HuH-7.5 (cell line): Measurements from ENCODE around the gene KDR.

Experiments used
- DNase-seq: peaks from one replicate; pipeline ENCODE4 v3.0.0; 2011; ENCODE audit warnings: low spot score

Gene KDR

DNA sequence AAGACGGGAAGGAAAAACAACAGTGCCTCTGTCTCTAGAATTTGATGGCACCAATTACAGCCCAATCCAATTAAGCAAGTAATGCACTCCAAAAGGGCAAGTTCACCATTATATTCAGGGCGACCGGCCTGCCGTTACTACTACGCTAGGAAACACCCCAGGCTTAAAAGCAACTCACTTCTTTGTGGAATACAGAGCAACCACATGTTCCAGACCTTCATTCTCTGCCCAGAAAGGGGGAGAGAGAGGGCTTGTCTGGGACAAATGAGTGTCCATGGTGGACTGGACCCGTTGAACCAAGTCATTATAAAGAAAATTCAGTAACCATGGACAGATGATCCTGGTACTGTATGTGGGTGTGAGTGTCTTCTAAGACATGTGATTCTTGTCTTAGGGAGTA, 1.6 kb downstream of the KDR start:
- DNase-seq: no peak

DNA sequence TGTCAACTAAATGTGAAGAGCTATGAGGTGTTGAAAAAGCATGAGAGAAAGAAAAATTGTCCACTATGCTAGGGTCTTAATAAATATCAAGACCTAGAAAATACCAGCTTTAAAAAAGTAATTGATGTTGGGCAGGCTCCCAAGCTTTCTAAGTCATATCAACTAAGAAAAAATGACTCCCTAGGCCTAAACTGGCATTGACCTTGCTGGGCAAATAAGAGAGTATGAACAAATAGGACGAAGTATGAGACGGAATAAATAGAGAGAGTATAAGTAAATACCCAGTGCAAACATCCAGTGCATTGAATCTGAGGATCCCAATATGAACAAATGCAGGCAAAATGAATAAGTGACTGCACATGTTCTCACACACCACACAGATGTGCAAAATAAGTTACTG, 3.2 kb downstream of the KDR start:
- DNase-seq: no peak

DNA sequence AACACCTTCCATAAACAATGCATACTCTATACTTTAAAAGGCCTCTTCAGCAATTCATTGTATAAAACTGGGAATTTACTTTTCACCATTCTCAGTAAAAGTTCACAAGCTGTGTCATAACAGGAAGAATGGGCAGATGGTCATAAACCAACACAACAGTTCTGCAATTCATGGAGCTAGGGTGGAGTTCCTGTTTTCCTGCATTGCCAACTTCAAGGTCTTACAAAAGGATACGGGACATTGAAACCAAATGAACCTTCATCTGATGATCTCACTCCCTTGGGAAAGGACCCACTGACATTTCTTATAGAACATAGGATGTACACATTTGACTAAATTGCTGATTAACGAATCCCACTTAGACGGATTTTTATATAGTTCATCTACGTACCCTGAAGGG, 4.1 kb downstream of the KDR start:
- no peak for DNase-seq

DNA sequence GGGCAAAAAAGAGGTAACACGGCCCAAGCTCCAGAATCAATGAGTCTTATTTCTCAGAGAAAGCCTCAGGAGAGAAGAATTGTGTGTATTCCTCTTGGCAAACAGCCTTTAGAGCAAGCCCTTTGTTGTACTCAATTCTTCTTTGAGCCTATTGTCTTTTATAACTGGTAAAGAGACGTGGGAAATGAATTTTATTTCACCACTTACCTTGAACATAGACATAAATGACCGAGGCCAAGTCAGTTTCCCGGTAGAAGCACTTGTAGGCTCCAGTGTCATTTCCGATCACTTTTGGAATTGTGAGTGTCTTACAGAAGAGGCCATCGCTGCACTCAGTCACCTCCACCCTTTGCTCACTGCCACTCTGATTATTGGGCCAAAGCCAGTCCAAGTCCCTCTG, 7.0 kb downstream of the KDR start:
- no peak for DNase-seq

DNA sequence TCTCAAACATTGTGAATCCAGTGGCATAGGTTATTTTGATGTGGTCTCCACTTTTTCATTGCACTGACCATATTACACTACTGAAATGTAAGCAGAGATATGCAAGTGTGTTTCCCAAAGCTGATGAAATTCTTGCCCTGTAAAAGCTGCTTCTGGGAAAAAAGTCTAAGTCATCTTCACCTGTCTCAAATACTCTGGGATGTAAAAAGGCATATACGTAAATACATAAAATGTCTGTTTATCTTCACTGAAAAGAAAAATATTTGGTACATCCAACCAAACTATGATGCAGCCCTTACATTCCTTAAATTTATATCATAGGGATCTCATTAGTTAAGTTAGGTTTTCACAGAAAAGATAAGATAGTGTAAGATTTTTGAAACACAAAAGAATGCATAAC, 7.9 kb downstream of the KDR start:
- no peak for DNase-seq

DNA sequence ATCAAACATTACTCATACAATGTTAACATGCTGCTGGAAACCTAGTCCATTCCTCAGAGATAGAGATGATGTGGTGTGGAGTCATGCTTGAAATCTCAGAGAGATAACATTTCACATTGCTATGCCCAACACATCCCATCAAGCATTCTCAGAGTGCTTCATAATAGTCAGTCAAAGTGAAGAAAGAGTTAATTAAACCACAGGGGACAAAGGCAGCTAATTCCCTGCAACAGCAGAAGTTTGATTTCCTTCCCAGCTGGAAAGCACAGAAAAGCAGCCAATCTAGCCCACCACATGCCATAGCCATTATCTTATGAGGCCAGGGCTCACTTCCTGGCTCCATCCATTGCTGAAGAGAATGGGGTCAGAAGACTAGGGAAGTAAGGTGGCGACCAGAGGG, 8.9 kb downstream of the KDR start:
- no peak for DNase-seq

DNA sequence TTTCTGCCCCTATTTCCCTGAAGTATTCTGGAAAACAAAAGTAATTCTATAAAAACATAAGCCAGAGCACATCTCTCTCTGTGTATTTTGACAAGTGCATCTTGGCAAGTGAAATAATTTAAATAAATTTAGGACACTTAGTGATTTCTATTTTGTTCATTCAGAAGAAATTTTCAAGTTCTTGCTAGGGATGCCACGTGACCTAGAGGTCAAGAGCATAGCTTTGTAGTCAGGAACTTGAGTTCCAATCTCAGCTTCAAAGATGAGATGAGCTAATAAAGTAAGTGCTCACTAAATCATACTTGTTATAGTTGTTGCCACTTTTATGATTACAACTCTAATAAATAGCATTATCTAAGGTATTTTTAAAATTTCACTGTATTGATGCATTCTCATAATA, 13.8 kb downstream of the KDR start:
- DNase-seq: no peak

DNA sequence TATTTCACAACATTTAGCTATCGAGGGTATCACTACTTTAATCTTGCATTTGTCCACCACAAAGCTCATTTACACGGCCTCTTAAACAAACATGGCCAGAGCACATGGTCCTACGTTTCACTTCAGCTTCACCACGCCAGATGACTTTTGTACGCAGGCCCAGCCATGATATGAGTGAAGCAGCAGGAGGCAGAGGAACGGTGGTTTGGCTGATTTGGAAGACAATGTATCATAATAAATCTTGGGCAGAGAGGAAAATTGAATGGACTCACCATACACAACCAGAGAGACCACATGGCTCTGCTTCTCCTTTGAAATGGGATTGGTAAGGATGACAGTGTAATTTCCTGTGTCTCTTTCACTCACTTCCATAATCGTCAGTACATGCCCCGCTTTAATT, 15.3 kb downstream of the KDR start:
- DNase-seq: no peak

DNA sequence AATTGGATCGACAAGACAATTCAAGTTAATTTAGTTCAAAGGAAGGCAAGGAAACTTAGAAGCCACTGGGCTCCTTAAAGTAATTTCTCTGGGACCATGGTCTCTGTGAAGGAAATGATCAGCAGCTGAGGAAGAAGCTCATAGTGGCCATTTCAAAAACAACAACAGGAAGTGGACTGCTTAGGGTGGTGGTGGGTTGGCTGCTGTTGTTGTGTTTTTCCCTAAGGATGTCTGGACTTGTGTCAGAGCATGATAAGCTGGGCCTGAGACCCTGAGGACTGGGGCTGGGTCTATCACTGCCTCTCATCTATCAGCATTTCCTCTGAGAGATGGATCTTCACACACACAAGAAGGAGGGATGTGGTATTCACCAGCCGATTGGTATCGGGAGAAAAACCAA, 18.3 kb downstream of the KDR start:
- no peak for DNase-seq

DNA sequence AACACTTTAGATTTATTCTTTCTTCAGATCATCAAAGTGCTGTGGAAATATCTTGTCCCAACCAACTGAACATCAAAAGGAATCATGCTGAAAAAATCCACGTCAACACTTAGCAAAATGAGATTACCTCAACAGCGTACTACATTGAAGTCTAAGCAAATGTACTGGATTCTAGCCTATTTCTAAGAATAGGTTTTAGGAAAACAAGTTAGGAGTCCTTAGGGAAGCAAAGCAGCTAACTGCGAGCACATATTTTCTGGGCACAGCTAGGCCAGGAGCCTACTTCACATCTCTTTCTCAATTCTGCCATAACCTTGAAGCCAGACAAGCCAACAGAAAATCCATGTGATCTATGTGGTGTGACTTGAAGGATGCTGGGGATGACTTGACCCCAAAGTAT, 22.2 kb downstream of the KDR start:
- DNase-seq: no peak

DNA sequence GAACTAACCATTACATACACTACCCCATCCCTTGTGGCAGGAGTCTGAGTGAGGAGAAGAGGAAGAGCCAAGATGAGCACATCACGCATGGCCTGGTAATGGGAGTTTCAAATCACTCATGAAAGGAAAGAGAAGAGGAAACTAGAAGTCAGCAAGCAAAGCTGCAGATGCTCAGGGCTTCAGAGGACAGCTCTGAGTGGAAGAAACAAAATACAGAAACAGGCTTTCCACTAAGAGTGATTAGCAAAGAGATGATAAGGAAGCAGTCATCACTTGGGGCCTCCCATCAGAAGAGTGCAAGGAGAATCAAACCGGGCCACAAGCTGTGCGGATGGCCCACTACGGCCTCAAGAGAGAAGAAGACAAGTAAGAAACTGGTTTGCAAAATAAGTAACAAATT, 25.6 kb downstream of the KDR start:
- no peak for DNase-seq

DNA sequence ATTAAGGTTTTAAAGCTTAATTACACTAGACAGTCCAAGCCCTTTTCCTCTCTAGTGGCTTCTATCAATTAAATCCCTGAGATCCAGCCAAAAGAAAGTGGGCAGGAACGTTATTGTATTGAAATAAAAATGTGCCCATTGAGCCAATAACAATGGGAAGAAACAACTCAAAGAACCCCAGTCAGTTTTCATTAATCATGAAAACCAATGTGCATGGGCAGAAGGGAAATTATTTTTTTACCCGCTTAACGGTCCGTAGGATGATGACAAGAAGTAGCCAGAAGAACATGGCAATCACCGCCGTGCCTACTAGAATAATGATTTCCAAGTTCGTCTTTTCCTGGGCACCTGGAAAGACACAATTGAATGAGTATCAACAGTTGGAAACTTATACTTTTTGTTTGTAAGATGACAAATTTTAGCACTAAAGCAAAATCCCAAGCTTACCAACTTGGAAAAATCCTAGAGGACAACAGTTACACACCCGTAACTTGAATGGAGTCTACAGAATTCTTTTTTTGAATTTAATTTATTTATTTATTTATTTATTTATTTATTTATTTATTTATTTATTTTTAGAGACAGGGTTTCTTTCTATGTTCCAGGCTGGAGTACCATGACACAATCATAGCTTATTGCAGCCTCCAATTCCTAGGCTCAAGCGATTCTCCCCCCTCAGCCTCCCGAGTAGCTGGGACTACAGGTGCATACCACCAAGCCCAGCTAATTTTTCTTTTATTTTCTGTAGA, 26.8 kb downstream of the KDR start:
- no peak for DNase-seq

DNA sequence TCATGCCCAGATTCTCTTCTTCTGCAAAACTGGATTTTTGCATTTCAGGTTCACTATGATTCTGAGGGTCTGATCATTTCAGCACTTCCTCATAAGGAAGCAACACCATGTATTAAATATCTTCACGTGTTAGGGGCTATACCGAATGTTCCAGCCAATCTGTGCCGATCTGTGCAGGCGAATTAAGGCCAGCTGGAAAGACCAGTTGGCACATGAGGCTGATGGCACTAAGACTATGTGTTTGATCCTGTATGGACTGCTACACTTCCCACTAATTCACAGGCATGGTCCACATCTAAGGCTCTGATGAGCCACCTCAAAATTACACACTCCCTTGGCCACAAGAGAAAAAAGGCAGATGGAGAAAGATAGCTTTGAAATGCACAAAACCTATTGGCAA, 28.8 kb downstream of the KDR start:
- DNase-seq: no peak

DNA sequence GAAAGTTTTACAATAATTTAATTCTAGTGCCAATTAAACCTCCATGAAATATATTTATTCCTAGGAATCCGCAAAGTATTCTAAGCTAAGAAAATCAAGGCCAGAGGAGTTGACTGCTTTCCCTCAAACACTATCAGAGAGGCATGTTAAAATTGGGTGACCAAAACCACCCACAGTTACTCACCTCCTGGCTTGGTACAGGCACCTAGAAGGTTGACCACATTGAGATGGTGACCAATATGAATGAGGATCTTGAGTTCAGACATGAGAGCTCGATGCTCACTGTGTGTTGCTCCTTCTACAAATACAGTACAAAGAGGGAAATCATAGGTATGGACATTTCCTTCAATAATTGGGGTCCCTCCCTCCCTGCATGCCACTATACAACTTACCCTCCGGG, 29.4 kb downstream of the KDR start:
- DNase-seq: no peak

DNA sequence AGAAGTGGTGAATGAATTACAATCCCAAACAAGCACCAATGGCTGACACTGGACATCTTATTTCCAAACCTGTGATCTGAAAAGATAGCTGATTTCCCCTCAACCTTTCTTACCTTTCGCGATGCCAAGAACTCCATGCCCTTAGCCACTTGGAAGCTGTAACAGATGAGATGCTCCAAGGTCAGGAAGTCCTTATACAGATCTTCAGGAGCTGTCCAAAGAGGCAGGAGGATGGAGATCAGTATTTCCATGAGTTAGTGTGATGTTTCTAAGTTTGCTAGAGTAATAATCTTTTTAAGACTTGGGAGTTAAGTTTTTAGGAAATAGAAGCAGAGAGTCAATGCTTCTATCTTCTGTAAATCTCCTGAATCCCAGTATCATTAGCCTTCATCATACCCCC, 32.9 kb downstream of the KDR start:
- no peak for DNase-seq

DNA sequence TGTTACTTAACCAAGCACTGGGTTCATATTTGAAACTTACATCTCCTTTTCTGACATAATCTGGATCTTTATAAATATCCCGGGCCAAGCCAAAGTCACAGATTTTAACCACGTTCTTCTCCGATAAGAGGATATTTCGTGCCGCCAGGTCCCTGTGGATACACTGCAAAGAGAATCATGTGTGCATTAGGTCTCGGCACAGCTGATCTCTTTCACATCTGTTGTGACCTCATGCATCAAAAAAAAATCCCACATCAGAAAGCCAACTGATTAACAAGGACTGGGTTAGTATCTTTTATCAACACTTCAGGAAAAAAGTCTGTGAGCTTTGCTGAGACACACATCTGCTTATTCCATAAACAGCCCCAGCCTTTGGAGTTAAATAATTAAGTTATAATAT, 35.5 kb downstream of the KDR start:
- no peak for DNase-seq

DNA sequence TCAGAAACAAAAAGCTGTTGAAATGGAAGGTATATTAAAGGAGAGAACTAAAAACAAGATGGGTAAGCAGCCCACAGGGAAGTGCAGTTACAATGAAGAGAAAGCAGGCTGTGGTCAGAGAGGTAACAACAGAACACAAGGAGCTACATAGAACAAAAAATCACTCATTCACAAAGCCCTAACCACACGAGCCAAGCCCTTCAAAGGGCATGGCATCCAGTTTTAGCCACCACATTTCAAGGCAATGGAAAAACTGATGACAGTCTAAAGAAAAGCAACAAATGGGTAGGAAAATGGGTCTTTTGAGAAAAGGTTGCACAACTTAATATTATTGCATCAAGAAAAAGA, 37.5 kb downstream of the KDR start:
- no peak for DNase-seq

DNA sequence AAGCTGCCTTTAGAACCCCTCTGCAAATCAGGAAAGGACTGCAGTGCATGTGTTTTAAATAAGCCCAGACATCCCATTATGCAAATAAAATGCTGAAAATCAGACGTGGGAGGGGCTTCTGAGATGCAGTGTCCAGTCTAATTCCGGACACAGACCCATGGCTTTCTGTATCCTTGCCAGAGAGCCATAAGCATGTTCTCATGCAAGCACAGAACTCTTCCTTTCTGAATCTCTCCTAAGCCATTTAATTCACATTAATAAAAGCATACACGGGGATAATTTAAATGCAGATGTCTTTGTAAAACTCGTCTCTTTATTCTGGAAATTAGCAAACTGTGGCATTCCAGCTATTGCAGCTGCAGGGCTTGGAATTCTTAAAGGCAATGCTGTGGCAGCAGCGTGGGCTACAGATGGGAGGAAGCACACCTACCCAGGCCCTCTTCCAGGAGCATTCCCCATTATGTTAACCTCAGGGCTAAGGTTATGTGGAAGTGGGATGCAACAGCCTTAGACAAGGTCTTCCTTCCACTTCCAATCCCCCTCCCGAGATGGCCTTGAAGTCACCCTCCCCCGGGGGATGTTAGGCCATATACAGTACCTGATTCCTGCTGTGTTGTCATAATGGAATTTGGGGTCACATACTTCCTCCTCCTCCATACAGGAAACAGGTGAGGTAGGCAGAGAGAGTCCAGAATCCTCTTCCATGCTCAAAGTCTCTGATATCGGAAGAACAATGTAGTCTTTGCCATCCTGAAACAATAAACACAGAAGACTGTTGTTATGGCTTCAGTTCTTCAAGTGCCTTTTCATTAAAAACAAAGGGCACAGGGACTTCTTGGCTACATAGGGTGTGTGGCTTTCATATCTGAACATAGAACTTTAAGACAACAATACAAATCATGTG, 38.1 kb downstream of the KDR start:
- DNase-seq: no peak

DNA sequence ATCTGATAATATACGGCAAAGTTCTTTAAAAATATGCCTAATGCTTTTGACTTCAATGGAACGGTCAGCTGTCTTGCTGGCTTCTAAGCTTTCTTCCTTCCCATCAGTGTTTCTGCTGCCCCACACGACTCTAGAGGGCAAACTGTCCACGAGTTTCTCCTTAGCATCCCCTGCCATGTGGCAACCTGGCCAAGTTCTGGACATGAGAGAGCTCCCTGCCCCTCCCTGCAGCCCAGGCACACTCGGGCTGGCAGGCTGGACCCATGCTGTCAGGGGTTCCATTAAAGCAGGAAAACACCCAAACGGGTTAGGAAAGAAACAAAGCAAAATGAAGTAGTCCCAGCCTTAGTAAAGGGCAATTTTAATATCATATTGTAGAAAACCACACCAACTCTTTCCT, 38.8 kb downstream of the KDR start:
- no peak for DNase-seq

DNA sequence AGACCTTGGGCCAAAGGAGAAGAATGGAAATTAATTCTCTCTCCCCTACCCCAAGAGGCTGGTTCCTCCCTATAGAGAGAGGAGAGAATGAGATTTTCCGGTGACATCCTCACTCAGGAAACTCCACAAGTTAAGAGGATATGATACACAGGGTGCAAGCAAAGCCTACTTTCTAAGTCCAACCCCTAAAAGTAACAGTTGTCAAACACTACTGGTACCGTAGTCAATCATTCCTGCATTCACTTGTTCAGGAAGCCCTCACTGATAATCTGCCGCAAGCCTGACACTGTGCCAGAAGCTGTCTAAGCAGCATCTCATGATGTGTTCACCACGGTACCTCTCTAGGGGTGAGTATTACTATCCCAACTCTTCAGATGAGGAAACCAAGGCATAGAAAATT, 41.7 kb downstream of the KDR start:
- no peak for DNase-seq

DNA sequence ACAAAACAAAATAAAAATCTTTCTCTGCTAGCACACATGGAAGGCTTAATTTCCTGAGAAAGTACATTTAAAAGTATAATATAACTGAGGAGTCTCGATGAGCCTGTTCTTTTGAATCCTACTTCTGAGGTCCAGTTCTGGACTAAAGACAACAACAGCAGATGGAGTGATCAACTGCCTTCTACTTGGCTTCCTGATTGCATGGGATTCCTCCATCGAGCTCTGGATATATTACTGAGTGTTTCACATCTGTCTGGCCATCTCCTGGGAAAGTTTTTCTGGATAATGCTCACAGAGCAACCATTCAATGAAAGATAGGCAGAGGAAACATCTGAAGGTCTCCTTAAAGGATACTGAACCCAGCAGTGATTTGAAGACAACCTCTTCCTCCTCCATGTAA, 42.6 kb downstream of the KDR start:
- DNase-seq: no peak

DNA sequence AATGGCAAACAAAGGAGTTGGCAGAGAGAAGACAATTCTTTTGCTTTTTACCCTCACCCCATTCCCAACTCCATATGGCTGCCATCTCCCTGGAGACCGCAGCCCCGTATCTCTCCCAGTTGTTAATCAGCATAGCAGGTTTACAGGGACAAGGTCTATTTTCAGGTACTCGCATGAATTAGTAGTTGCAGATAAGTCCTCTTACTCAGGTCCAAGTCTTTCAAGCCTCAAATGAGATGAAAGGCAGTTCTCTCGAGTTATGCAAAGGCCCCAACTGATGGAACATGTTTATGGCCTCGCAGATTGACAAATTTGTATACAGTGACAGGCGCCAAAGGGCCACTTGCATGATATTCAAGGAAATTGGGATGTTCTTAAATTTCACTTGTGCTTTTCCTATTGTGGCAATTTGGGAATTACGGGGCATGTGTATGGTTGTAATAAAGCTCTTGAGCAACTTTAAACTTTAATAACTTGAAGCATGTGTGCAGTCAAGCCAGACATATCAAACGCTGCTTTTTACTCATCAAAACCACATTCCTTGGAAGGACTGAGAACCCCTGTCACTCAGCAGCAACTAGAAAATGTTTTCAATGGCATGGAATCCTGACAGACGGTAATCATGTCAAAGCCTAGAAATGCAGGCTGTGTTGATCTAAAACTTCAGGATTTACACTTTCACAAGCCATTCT, 45.1 kb downstream of the KDR start:
- no peak for DNase-seq

DNA sequence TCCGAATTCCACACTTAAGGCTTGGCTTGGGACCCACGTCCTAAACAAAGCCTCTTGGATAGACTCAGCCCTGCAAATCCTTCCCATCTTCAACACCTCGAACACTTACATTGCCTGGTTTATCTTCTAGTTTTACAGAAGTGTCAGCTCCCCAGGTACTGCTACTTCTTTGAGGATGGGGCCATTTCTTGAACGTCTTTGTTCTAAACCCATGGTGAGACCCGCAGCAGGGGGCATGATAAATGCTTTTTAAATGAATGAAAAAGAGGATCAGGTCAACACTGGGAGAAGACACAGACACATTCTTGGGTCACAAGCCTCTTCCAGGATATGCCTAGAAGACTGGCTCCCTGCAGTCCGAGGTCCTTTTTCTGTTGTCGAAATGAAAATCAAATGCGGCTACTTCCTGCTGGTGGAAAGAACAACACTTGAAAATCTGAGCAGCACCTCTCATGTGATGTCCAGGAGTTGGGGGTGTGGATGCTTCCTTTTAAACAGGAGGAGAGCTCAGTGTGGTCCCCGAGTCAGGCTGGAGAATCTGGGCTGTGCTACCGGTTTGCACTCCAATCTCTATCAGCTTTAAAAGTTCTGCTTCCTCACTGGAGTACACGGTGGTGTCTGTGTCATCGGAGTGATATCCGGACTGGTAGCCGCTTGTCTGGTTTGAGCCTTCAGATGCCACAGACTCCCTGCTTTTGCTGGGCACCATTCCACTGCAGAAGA, 45.8 kb downstream of the KDR start:
- DNase-seq: no peak
